ENCODE measurements around the gene CCDC138.

Gene CCDC138

DNA sequence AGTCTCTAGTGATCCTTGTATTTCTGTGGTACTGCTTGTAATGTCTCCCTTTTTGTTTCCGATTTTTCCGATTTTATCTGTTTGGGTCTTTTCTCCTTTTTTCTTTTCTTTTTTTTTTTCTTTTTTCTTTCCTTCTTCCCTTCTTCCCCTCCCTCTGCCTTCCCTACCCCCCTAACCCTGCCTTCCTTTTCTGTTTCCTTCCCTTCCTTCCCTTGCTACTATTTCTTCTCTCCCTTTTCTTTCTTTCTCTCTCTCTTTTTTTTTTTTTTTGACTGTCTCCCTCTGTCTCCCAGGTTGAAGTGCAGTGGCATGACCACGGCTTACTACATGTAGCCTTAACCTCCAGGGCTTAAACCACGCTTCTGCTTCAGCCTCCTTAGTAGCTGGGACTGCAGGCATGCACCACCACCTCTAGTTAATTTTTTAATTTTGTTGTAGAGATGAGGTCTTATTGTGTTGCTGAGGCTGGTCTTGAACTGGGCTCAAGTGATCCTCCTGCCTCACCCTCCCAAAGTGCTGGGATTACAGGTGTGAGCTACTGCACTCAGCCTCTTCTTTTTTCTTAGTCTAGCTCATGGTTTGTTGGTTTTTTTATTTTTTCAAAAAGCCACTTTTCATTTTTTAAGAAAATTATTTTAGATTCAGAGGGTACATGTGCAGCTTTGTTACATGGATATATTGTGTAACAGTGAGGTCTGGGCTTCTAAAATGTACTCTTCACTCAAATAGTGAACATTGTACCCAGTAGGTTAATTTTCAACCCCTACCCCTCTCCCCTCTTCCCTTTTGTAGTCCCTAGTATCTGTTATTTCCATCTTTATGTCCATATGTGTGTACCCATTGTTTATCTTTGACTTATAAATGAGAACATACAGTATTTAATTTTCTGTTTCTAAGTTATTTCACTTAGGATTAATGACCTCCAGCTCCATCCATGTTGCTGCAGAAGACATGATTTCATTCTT lies 24.7 kb downstream of the CCDC138 start:
- H3K4me1 Mint-ChIP-seq: no peaks in the 10 kb centered on the region
- peaks cover 10% of the 10 kb centered on the region for H3K9me3 Mint-ChIP-seq
- H3K4me3 Mint-ChIP-seq: no peak overlapping the region
- ATAC-seq: no peak
- peaks cover 60% of the 10 kb centered on the region for H3K36me3 Mint-ChIP-seq
- no peak for DNase-seq (ENCODE audit: low spot score in 2 of 2)
- no peak overlapping the region for H3K27ac Mint-ChIP-seq

DNA sequence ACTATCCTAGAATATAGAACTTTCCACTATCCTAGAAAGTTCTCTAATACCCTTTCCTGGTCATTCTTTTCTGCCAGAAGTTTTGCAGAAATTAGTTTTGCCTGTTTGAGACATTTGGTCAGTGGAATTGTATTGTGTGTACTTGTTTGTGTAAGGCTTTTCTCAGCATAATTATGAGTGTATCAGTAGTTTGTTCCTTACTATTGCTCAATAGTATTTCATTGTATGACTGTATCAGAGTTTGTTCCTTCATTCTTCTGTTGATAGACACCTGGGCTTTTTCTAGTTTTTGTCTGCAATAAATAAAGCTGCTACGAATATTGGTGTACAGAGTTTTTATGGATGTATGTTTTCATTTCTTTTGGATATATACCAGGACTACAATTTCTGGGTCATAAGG lies 27.2 kb downstream of the CCDC138 start:
- peaks cover 64% of the 10 kb centered on the region for H3K36me3 Mint-ChIP-seq
- ATAC-seq: no peak

DNA sequence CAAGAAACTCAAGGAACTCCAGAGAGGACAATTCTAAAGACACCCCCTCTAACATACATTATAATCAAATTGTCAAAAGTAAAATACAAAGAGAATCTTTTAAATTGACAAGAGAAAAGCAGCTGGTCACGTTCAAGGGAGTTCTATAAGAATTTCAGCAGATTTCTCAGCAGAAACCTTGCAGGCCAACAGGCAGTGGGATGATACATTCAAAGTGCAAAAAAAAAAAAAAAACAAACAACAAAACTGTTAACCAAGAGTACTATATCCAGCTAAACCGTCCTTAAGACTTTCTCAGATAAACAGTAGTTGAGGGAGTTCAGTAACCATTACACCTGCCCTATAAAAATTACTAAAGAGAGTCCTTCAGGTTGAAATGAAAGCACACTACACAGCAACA lies 33.9 kb downstream of the CCDC138 start:
- H3K4me3 Mint-ChIP-seq: no peak overlapping the region
- no peaks in the 10 kb centered on the region for H3K4me1 Mint-ChIP-seq
- no peak for DNase-seq (ENCODE audit: low spot score in 2 of 2)
- peaks cover 34% of the 10 kb centered on the region for H3K36me3 Mint-ChIP-seq
- peaks cover 7% of the 10 kb centered on the region for H3K9me3 Mint-ChIP-seq
- ATAC-seq: no peak
- H3K27ac Mint-ChIP-seq: no peak overlapping the region

More for the DNA sequence above, 27.2 kb downstream of the CCDC138 start:
- Mint-ChIP-seq H3K9me3 (peaks cover 10% of the 10 kb centered on the region), H3K4me1 (no peaks in the 10 kb centered on the region), H3K27ac (no peak overlapping the region), H3K4me3 (no peak overlapping the region)
- DNase-seq (ENCODE audit: low spot score in 2 of 2): no peak

DNA sequence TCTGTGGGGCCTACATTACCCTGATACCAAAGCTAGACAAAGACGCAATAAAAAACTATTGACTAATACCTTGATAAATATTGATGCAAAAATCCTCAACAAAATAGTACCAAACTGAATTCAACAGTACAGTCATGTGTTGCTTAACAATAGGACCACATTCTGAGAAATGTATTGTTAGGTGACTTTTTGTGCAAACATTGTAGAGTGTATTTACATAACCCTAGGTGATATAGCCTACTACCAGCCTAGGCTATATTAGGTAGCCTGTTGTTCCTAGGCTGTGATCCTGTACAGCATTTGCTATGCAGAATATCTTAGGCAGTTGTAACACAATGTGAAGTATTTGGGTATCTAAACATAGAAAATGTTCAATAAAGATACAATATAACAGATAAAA lies 36.7 kb downstream of the CCDC138 start:
- peaks cover 12% of the 10 kb centered on the region for H3K36me3 Mint-ChIP-seq
- H3K9me3 Mint-ChIP-seq: peaks cover 7% of the 10 kb centered on the region
- no peak for ATAC-seq
- H3K27ac Mint-ChIP-seq: no peak overlapping the region
- DNase-seq (ENCODE audit: low spot score in 2 of 2): no peak
- H3K4me1 Mint-ChIP-seq: no peaks in the 10 kb centered on the region
- no peak overlapping the region for H3K4me3 Mint-ChIP-seq

DNA sequence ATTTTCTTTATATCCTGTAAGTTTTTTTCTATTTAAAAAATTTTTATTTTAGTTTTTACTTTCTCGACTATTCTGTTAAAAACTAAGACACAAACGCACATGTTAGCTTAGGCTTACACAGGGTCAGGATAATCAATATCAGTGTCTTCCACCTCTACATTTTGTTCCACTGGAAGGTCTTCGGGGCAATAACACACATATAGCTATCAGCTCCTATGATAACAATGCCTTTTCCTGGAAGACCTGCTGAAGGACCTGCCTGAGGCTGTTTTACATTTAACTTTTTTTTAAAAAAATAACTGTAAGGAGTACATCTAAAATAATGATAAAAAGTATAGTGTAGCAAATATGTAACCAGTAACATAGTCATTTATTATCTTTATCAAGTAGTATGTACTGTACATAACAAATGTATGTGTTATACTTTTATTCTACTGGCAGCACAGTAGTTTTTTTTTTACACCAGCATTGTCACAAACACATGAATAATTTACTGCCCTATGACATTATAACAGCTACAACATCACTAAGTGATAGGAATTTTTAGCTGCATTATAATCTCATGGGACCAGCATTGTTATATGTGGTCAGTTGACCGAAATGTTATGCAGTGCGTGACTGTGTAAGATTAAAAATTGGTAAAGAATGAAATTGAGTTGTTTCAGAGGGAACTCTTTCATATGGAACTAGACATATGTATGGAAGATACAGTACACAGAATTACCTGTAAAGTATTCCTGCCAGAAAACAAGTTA lies 37.9 kb downstream of the CCDC138 start:
- H3K27ac Mint-ChIP-seq: no peak overlapping the region
- H3K4me3 Mint-ChIP-seq: no peak overlapping the region
- peaks cover 7% of the 10 kb centered on the region for H3K9me3 Mint-ChIP-seq
- ATAC-seq (no peak), DNase-seq (ENCODE audit: low spot score in 2 of 2) (no peak)
- H3K36me3 Mint-ChIP-seq: peaks cover 12% of the 10 kb centered on the region
- no peaks in the 10 kb centered on the region for H3K4me1 Mint-ChIP-seq

DNA sequence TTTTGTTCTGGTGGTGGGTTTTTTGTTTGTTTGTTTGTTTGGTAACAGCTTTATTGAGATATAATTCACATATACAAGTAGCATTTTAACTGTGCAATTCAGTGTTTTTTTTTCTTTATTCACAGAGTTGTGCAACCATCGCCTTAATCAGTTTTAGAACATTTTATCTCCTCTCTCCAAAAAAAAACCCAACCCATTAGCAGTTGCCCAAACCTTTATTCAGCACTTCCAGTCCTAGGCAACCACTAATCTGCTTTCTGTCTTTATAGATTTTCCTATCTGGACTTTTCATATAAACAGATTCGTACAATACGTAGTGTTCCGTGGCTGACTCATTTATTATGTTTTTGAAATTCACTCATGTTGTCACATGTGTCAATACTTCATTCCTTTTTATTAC lies 38.7 kb downstream of the CCDC138 start:
- ATAC-seq: no peak

DNA sequence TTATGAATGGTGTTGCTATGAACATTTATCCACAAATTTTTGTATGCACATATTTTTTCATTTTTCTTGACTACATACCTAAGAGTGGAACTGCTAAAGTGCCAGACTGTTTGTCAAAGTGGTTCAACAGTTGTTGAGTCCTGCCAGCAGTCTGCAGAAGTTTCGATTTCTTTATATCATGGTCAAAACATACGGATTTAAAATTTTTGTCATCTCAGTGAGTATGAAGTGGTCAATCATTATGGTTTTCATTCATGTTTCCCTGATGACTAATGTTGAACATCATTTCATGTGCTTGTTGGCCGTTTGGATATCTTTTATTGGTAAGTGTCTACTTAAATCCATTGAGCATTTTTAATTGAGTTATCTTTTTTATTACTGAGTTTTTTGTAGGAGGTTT lies 39.2 kb downstream of the CCDC138 start:
- no peak overlapping the region for H3K27ac Mint-ChIP-seq
- H3K4me3 Mint-ChIP-seq: no peak overlapping the region

More for the DNA sequence above, 38.7 kb downstream of the CCDC138 start:
- no peaks in the 10 kb centered on the region for H3K4me1 Mint-ChIP-seq
- no peak overlapping the region for H3K4me3 Mint-ChIP-seq
- peaks cover 8% of the 10 kb centered on the region for H3K36me3 Mint-ChIP-seq
- peaks cover under 1% of the 10 kb centered on the region for H3K9me3 Mint-ChIP-seq
- no peak overlapping the region for H3K27ac Mint-ChIP-seq
- no peak for DNase-seq (ENCODE audit: low spot score in 2 of 2)

DNA sequence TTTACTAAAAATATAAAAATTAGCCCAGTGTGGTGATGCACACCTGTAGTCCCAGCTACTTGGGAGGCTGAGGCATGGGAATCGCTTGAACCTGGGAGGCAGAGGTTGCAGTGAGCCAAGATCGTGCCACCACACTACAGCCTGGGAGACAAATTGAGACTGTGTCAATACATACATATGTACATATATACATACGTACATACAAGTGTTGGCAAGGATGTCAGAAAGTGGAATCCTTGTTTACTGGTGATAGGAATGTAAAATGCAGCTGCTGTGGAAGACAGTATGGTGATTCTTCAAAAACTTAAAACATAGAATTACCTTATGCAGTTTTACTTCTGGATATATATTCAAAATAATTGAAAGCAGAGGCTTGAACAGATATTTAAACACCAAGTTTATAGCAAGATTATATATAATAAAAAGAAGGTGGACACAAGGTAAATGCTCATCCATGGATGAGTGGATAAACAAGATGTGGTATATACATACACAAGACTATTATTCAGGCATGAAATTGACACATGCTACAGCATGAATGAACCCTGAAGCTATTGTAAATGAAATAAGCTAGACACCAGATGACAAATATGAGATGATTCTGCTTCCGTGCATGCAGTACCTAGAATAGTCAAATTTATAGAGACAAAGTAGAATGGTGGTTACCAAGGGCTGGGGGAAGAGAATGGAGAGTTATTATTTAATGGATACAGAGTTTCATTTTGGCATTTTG lies 43.2 kb downstream of the CCDC138 start:
- H3K4me3 Mint-ChIP-seq: no peak overlapping the region
- H3K4me1 Mint-ChIP-seq: peaks cover 11% of the 10 kb centered on the region
- DNase-seq (ENCODE audit: low spot score in 2 of 2): no peak
- no peaks in the 10 kb centered on the region for H3K9me3 Mint-ChIP-seq
- H3K27ac Mint-ChIP-seq: no peak overlapping the region
- no peaks in the 10 kb centered on the region for H3K36me3 Mint-ChIP-seq
- no peak for ATAC-seq

More for the DNA sequence above, 39.2 kb downstream of the CCDC138 start:
- no peak for DNase-seq (ENCODE audit: low spot score in 2 of 2)
- Mint-ChIP-seq H3K4me1 (no peaks in the 10 kb centered on the region), H3K36me3 (peaks cover 6% of the 10 kb centered on the region), H3K9me3 (no peaks in the 10 kb centered on the region)
- ATAC-seq: no peak

DNA sequence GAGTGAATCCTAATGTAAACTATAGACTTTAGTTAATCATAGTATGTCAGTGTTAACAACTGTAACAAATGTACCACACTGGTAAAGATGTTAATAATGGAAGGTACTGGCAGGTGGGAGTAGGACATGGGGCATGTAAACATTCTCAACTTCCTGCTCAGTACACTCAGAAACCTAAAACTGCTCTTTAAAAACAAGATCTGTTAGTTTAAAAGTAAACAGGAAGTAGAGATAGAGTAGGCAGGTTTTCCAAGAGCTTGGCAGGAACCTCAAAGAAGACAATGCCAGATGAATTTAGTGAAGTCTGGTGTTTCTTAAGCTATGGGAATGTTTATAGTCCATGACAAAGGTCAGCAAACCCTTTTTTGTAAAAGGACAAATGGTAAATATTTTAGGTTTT lies 46.6 kb downstream of the CCDC138 start:
- peaks cover 2% of the 10 kb centered on the region for H3K9me3 Mint-ChIP-seq
- no peak for DNase-seq (ENCODE audit: low spot score in 2 of 2)
- no peak overlapping the region for H3K4me3 Mint-ChIP-seq
- H3K4me1 Mint-ChIP-seq: peaks cover 11% of the 10 kb centered on the region
- H3K27ac Mint-ChIP-seq: peak overlapping the region; percentile 49
- H3K36me3 Mint-ChIP-seq: peaks cover 4% of the 10 kb centered on the region
- ATAC-seq: peak; percentile 68

DNA sequence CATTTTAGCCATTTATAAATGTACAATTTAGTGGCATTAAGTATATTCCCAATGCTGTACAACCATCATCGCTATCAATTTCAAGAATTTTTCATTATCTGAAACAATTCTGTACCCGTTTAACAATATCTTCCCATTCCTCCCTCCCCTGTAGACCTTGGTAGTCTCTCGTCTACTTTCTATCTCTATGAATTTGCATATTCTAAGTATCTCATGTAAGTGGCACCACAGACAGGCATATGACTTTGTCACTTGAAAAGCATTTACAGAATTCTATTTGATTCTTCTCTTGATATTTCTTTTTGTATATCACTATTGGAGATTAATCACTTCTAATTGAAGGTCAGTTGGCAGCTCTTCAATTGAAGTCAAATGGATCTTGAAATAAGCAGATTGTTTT lies 48.0 kb downstream of the CCDC138 start:
- no peak for DNase-seq (ENCODE audit: low spot score in 2 of 2)
- ATAC-seq: no peak
- peaks cover 4% of the 10 kb centered on the region for H3K36me3 Mint-ChIP-seq
- peaks cover 11% of the 10 kb centered on the region for H3K4me1 Mint-ChIP-seq
- no peak overlapping the region for H3K4me3 Mint-ChIP-seq
- peaks cover 2% of the 10 kb centered on the region for H3K9me3 Mint-ChIP-seq
- H3K27ac Mint-ChIP-seq: no peak overlapping the region

DNA sequence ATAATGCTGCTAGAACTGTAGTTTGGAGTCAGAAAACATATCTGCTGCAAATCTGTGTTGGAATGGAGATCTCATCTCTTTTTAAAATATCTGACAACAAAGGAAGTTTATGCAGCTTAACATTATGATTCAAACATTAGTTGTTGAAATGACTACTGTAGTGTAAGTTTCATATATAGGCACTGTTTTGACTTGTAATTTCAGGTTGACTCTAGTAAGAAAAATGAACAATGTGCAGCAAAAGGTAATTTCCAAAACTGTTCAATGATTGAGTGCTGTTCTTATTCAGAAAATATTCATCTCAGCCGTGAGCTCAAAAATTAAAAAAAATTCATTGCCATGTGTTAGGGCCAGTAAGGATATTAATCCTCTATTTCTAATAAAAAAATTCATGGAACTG lies 48.5 kb downstream of the CCDC138 start:
- Mint-ChIP-seq H3K4me3 (no peak overlapping the region), H3K36me3 (peaks cover 4% of the 10 kb centered on the region), H3K4me1 (peaks cover 11% of the 10 kb centered on the region), H3K9me3 (peaks cover 2% of the 10 kb centered on the region), H3K27ac (no peak overlapping the region)
- ATAC-seq: peak; percentile 92
- no peak for DNase-seq (ENCODE audit: low spot score in 2 of 2)

DNA sequence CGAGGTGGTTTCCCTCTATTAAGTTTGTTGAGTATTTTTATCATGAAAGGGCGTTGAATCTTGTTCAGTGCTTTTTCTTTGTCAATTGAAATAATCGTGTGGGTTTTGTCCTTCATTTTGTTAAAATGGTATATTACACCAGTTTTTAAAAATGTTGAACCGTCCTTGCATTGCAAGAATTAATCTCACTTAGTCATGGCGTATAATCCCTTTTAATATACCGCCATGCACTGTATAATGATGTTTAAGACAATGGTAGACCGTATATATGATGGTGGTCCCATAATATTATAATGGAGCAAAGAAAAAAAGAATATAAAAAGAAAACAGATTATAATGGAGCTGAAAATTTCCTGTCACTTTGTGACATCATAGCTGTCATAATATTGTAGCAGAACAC lies 50.6 kb downstream of the CCDC138 start:
- no peak for DNase-seq (ENCODE audit: low spot score in 2 of 2)
- H3K4me3 Mint-ChIP-seq: no peak overlapping the region
- peaks cover 11% of the 10 kb centered on the region for H3K4me1 Mint-ChIP-seq
- no peak overlapping the region for H3K27ac Mint-ChIP-seq
- ATAC-seq: no peak
- H3K36me3 Mint-ChIP-seq: peaks cover 4% of the 10 kb centered on the region
- H3K9me3 Mint-ChIP-seq: peaks cover 2% of the 10 kb centered on the region

DNA sequence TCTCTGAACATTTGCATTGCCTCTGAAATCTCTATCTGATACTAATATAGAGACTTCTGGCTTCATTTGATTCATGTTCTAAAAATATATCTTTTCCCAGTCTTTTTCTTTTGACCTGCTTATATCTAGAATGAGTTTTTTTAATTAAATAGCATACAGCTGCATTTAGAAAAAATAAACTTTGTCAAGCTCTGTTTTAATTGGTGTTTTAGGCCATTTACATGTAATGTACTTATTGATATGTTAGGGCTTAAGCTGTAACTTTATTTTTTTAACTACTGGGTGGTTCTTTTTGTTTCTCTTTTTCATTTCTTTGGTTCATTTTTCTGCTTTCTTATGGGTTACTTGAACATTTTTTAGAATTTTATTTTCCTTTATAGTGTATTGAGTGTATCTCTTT lies 54.9 kb downstream of the CCDC138 start:
- no peak overlapping the region for H3K4me3 Mint-ChIP-seq
- H3K4me1 Mint-ChIP-seq: no peaks in the 10 kb centered on the region
- no peak for ATAC-seq
- H3K27ac Mint-ChIP-seq: no peak overlapping the region
- peaks cover 2% of the 10 kb centered on the region for H3K9me3 Mint-ChIP-seq
- H3K36me3 Mint-ChIP-seq: peaks cover 4% of the 10 kb centered on the region
- DNase-seq (ENCODE audit: low spot score in 2 of 2): no peak

DNA sequence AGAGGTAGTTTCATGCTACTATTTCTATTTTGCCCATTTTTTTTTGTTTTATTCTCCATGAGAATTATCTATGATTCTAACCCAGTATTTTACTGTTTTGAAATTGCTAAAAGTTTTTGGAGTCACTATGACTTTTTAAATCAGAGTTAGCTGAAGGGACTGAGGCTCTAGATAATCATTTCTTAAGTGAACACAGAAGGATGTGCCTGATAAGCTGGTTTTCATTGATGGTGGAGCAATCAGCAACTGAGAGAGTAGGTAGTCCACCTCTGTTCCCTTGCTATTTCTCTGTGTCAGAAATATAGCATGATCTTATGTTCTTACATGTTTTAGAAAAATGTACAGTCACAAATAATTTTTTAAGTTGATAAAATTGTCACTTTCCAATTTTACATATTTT lies 59.4 kb downstream of the CCDC138 start:
- Mint-ChIP-seq H3K4me1 (no peaks in the 10 kb centered on the region), H3K4me3 (no peak overlapping the region), H3K9me3 (no peaks in the 10 kb centered on the region), H3K27ac (no peak overlapping the region), H3K36me3 (no peaks in the 10 kb centered on the region)
- DNase-seq (ENCODE audit: low spot score in 2 of 2) (no peak), ATAC-seq (no peak)

DNA sequence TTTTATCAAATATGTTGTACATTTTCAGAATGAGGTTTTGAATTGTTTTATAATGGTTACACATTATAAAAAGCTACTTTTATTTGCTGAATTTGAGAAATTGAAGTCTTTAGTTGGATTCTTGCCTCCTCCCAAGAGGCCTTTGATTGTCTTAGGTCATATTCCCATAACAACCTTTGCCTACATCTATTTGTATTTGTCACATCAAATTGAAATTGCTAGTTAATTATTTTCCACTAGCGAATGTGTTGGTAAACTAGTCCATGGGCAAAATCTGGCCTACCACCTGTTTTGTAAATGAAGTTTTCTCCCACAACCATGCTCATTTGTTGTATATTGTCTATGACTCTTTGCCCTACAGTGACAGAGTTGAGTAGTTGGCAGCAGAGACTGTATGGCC lies 60.4 kb downstream of the CCDC138 start:
- no peak overlapping the region for H3K27ac Mint-ChIP-seq
- ATAC-seq: no peak
- H3K36me3 Mint-ChIP-seq: no peaks in the 10 kb centered on the region

More for the DNA sequence above, 60.4 kb downstream of the CCDC138 start:
- H3K4me1 Mint-ChIP-seq: no peaks in the 10 kb centered on the region
- no peak for DNase-seq (ENCODE audit: low spot score in 2 of 2)
- no peak overlapping the region for H3K4me3 Mint-ChIP-seq
- no peaks in the 10 kb centered on the region for H3K9me3 Mint-ChIP-seq
